Lower lobe of right lung (tissue), 2 donors: ENCODE data around the gene ELAVL3. TPM values are rescaled to one million over a fixed set of nuclear protein-coding genes. Genes with fewer than 3 reads are reported as not detected.

ENCODE experiments used
- ATAC-seq, 2 donors: fragments of 200-7000 bp; cut with Tn5 transposase; one replicate each; pipeline ENCODE4 v1.9.1; 2020 to 2022; ENCODE audit warnings: mild to moderate bottlenecking in 2 of 2, moderate library complexity in 2 of 2
- DNase-seq: peaks from one replicate; pipeline ENCODE4 v3.0.0-alpha.2; 2020
- H3K27ac ChIP-seq: fragments of 200-600 bp; one replicate; pipeline ENCODE4 v1.8.0; 2022
- H3K27me3 ChIP-seq: fragments of 200-600 bp; one replicate; pipeline ENCODE4 v1.8.0; 2022; ENCODE audit warnings: low read depth
- H3K36me3 ChIP-seq: fragments of 200-600 bp; one replicate; pipeline ENCODE4 v1.8.0; 2022; ENCODE audit warnings: mild to moderate bottlenecking
- H3K4me1 ChIP-seq: fragments of 200-600 bp; one replicate; pipeline ENCODE4 v1.8.0; 2022
- H3K4me3 ChIP-seq: fragments of 200-600 bp; one replicate; pipeline ENCODE4 v1.8.0; 2022; ENCODE audit warnings: mild to moderate bottlenecking
- H3K9me3 ChIP-seq: fragments of 200-600 bp; one replicate; pipeline ENCODE4 v1.8.0; 2022
- intact Hi-C: fragments of 100-400 bp; cut with DNase I; formaldehyde crosslinking; loops from one replicate; pipeline ENCODE4 v1.11.0; 2022
- total RNA-seq: library from RNA; stranded (reverse); fragmentation: NEBNext Ultra II Directional; extraction: Animal tissue kit (Norgen Biotek cat#: 25700); gene quantifications from one replicate; pipeline ENCODE4 v1.2.1, GENCODE V29; 2021
- TF ChIP-seq, protein P1 (sequence below): fragments of 200-600 bp; IDR thresholded peaks from one replicate; pipeline ENCODE4 v1.8.0; 2022; ENCODE audit warnings: antibody characterized with exemption, mild to moderate bottlenecking
- donor health status: DM: no; HTN: yes; CAD: no; lungs with severe emphysema.

ELAVL3 gene
- total RNA-seq, 1 donor from 2014 or later: not detected

DNA sequence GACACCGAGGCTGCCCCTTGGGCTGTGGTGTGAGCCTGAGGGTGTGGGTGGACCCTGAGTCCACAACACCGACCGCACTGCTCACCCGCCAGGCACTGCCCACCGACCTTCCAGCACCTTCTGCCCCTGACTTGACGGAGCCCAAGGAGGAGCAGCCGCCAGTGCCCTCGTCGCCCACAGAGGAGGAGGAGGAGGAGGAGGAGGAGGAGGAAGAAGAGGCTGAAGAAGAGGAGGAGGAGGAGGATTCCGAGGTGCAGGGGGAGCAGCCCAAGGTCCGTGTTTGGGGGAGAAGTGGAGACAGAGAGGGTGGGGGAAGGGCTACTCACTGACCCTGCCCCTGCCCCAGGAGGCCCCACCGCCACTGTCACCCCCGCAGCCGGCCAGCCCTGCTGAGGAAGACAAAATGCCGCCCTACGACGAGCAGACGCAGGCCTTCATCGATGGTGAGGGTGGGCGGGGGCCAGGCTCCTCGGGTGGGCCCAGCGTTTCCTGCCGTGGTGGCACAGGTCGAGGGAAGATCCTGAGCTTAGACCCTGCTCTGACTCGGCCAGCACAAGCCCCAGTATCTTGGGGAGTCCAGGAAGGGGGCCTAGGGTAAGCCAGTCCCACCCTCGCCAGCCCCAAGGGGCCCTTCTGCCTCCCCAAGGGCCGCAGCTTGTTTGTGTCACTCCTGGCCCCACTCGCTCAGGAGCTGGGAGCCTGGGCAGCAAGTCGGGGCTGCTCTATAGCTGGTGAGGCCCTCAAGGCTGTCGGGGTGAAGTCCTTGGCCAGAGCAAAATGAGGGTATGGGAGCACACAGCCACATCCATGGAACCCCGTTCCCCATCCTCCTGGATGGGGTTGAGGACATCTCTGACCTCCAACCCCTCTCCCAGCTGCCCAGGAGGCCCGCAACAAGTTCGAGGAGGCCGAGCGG is 33.2 kb downstream of the ELAVL3 start:
- Histone ChIP-seq H3K9me3 (no peaks in the 10 kb centered on the region), H3K4me1 (no peaks in the 10 kb centered on the region), H3K36me3 (peaks cover 81% of the 10 kb centered on the region), H3K4me3 (no peak overlapping the region), H3K27me3 (no peaks in the 10 kb centered on the region), H3K27ac (no peak overlapping the region)
- TF ChIP-seq, protein P1, sequence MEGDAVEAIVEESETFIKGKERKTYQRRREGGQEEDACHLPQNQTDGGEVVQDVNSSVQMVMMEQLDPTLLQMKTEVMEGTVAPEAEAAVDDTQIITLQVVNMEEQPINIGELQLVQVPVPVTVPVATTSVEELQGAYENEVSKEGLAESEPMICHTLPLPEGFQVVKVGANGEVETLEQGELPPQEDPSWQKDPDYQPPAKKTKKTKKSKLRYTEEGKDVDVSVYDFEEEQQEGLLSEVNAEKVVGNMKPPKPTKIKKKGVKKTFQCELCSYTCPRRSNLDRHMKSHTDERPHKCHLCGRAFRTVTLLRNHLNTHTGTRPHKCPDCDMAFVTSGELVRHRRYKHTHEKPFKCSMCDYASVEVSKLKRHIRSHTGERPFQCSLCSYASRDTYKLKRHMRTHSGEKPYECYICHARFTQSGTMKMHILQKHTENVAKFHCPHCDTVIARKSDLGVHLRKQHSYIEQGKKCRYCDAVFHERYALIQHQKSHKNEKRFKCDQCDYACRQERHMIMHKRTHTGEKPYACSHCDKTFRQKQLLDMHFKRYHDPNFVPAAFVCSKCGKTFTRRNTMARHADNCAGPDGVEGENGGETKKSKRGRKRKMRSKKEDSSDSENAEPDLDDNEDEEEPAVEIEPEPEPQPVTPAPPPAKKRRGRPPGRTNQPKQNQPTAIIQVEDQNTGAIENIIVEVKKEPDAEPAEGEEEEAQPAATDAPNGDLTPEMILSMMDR: no peak
- intact Hi-C loops: no loop called here
- DNase-seq: no peak
- peak; percentile 2 to 3 for ATAC-seq

DNA sequence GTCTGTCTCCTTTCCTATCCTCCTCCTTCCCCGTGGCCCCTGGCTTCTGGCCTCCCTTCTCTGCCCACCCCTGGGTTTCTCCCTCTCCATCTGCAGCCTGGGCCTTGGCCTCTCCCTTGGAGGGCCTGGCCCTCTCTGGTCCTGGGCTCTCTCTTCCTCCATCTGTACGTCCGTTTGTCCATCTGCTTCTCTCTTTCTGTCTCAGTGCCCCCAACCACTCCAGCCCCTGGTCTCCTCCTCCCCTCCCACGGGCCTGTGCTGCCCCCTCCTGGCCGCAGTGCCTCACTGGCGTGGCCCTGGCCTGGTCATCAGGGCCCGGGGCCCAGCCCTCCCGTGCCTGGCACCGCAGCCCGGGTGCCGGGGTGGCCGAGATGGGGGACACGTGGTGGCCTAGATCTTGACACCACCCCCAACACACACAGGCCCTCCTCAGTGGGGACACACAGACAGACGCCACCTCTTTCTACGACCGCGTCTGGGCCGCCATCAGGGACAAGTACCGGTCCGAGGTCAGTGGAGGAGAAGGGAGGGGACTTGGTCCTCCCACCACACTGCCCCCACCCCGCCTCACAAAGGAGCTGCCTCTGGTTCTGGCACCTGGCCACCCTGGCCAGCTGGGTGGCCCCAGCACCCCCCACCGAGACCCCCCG is 34.1 kb downstream of the ELAVL3 start:
- H3K4me1 ChIP-seq: no peaks in the 10 kb centered on the region
- H3K9me3 ChIP-seq: no peaks in the 10 kb centered on the region
- peaks cover 90% of the 10 kb centered on the region for H3K36me3 ChIP-seq
- DNase-seq (no peak), ATAC-seq (peak; percentile 80 to 81)
- TF ChIP-seq, protein P1: peak; percentile 77
- intact Hi-C loops: no loop called here
- no peaks in the 10 kb centered on the region for H3K27me3 ChIP-seq
- no peak overlapping the region for H3K4me3 ChIP-seq
- H3K27ac ChIP-seq: no peak overlapping the region

DNA sequence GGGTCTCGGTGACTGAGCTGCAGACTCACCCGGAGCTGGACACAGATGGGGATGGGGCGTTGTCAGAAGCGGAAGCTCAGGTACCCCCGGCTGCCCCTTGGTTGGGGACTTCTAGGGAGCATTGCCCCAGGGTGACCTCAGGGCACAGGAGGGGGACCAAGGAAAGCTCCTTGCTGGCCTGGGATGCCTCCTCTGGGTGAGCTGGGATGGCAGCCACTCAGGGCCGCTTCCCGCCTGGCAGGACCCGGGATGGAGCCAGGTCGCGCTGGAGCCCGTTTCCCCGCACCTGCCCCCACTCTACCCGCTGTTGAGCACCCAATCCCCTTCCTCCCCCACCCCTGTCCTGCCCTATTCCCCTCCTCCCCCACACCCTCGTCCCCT is 34.6 kb downstream of the ELAVL3 start:
- DNase-seq (no peak), ATAC-seq (no peak)
- Histone ChIP-seq H3K4me1 (no peaks in the 10 kb centered on the region), H3K9me3 (no peaks in the 10 kb centered on the region), H3K27me3 (no peaks in the 10 kb centered on the region), H3K36me3 (peaks cover 95% of the 10 kb centered on the region), H3K4me3 (no peak overlapping the region), H3K27ac (no peak overlapping the region)
- TF ChIP-seq, protein P1: no peak
- intact Hi-C loops: no loop called here

DNA sequence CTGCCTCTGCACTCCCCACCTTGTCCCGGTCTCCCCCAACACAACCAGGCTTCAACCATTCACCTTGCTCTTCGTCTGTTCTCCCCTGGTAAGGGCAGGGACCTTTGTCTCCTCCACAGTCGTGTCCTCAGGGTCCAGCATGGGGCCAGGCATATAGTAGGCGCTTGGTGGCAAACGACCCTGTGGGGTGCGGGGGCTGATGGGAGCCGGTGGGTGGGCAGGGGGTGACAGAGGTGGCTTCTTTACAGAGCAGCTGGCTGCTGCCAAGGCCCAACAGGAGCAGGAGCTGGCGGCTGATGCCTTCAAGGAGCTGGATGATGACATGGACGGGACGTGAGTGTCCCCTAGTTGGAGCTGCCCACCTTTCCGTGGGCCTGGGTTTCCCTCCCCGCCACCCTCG is 35.7 kb downstream of the ELAVL3 start:
- TF ChIP-seq, protein P1: no peak
- Histone ChIP-seq H3K27me3 (no peaks in the 10 kb centered on the region), H3K9me3 (no peaks in the 10 kb centered on the region), H3K4me3 (no peak overlapping the region), H3K36me3 (peaks cover 97% of the 10 kb centered on the region), H3K4me1 (no peaks in the 10 kb centered on the region), H3K27ac (no peak overlapping the region)
- DNase-seq (no peak), ATAC-seq (no peak)
- intact Hi-C loops: no loop called here

DNA sequence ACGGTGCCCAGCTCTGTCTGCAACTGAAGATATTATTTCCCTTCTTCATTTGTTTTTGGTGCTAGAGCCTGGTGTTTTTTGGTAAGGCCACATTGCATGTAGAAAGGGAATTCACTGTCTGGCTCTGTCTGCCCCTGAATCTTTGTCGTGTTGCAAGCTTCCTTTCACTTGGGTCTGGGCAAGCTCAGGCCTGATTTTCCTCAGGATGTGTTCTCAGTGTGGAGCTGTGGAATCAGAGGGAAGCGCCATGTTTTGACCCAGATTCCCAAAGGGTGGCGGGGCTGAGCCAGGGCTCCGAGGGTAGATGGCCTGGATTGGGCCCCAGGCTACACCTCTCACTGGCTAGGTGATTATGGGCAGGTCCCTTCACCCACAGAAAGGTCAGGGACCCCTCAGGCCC is 36.8 kb downstream of the ELAVL3 start:
- H3K4me3 ChIP-seq: no peak overlapping the region
- intact Hi-C loops: no loop called here
- DNase-seq (no peak), ATAC-seq (no peak)
- no peaks in the 10 kb centered on the region for H3K9me3 ChIP-seq
- no peaks in the 10 kb centered on the region for H3K4me1 ChIP-seq
- H3K36me3 ChIP-seq: peaks cover 97% of the 10 kb centered on the region
- H3K27ac ChIP-seq: no peak overlapping the region
- TF ChIP-seq, protein P1: no peak
- no peaks in the 10 kb centered on the region for H3K27me3 ChIP-seq
